ENCODE measurements around the gene PDZK1IP1.
"Not testable (repeated sequence)": the region's sequence is repeated elsewhere in the genome, so short reads cannot be mapped to it uniquely, and the experiment has no call there.

PDZK1IP1 gene

GRCh38 chr1:47194311-47194710, 4.5 kb upstream of the PDZK1IP1 start:
- FAIRE-seq: no peak
- TF ChIP-seq CTCF (IDR thresholded peaks at IDR 0.05; ENCODE audit: insufficient read depth, missing control alignments): no peak
- DNase-seq (ENCODE audit: insufficient read length, low spot score): no peak

GRCh38 chr1:47193496-47193895, 3.7 kb upstream of the PDZK1IP1 start:
- FAIRE-seq; DNase-seq (ENCODE audit: insufficient read length, low spot score): not testable (repeated sequence)

- peak; percentile 92 for TF ChIP-seq CTCF (IDR thresholded peaks at IDR 0.05; ENCODE audit: insufficient read depth, missing control alignments)
- DNase-seq (ENCODE audit: insufficient read length, low spot score) (peak; percentile 58), FAIRE-seq (no peak)
Observed at GRCh38 chr1:47192458-47193384, 2.9 kb upstream of the PDZK1IP1 start.

GRCh38 chr1:47191940-47192457, 2.2 kb upstream of the PDZK1IP1 start:
- no peak for TF ChIP-seq CTCF (IDR thresholded peaks at IDR 0.05; ENCODE audit: insufficient read depth, missing control alignments)
- DNase-seq (ENCODE audit: insufficient read length, low spot score): no peak
- FAIRE-seq: no peak

- DNase-seq (ENCODE audit: insufficient read length, low spot score) (no peak), FAIRE-seq (no peak)
- no peak for TF ChIP-seq CTCF (IDR thresholded peaks at IDR 0.05; ENCODE audit: insufficient read depth, missing control alignments)
Observed at GRCh38 chr1:47190857-47191256, 1.0 kb upstream of the PDZK1IP1 start.

GRCh38 chr1:47190509-47190855, 646 bp upstream of the PDZK1IP1 start:
- no peak for TF ChIP-seq CTCF (IDR thresholded peaks at IDR 0.05; ENCODE audit: insufficient read depth, missing control alignments)
- DNase-seq (ENCODE audit: insufficient read length, low spot score) (no peak), FAIRE-seq (no peak)

GRCh38 chr1:47188791-47189785, 748 bp downstream of the PDZK1IP1 start:
- DNase-seq (ENCODE audit: insufficient read length, low spot score) (no peak), FAIRE-seq (no peak)
- no peak for TF ChIP-seq CTCF (IDR thresholded peaks at IDR 0.05; ENCODE audit: insufficient read depth, missing control alignments)

Data from D721Med (cell line).